Loucy (cell line): Measurements from ENCODE around the gene MAJIN.

Source experiments
- EZH2phosphoT487 ChIP-seq: fragments of 200-600 bp; IDR thresholded peaks from 2 replicates; pipeline ENCODE4 v1.6.1; 2018; ENCODE audit warnings: antibody characterized with exemption, mild to moderate bottlenecking, moderate library complexity, borderline replicate concordance
- TF ChIP-seq, protein P1 (sequence below): fragments of 200-600 bp; sonication (generic); conservative IDR thresholded peaks from 2 replicates; pipeline ENCODE4 v1.5.1; 2014; ENCODE audit warnings: mild to moderate bottlenecking, antibody characterized with exemption, low read length

DNA sequence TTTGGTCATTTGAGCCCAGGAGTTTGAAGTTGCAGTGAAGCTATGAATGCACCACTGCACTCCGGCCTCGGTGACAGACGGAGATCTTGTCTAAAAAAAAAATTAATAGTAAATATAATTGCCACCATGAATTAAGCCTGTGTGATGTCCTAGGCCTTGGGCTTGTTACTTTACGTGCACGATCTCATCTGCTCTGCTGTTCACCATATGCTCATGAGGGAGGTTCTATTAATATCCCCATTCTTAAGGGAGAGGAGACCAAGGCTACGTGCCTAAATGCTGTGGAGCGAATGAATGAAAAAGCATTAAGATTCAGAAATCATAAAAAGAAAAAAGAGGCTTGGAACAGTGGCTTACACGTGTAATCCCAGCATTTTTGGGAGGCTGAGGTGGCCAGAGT lies 52.3 kb downstream of the MAJIN start:
- TF ChIP-seq, protein P1, sequence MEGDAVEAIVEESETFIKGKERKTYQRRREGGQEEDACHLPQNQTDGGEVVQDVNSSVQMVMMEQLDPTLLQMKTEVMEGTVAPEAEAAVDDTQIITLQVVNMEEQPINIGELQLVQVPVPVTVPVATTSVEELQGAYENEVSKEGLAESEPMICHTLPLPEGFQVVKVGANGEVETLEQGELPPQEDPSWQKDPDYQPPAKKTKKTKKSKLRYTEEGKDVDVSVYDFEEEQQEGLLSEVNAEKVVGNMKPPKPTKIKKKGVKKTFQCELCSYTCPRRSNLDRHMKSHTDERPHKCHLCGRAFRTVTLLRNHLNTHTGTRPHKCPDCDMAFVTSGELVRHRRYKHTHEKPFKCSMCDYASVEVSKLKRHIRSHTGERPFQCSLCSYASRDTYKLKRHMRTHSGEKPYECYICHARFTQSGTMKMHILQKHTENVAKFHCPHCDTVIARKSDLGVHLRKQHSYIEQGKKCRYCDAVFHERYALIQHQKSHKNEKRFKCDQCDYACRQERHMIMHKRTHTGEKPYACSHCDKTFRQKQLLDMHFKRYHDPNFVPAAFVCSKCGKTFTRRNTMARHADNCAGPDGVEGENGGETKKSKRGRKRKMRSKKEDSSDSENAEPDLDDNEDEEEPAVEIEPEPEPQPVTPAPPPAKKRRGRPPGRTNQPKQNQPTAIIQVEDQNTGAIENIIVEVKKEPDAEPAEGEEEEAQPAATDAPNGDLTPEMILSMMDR: no peak
- no peak for TF ChIP-seq EZH2phosphoT487
